ENCODE data around the gene MFAP4. TPM values are rescaled to one million over a fixed set of nuclear protein-coding genes. Genes with fewer than 3 reads are reported as not detected.

MFAP4 gene
- total RNA-seq, 4 donors from 2014 or later = 11.1 to 65.7 (median 30.6) TPM

DNA sequence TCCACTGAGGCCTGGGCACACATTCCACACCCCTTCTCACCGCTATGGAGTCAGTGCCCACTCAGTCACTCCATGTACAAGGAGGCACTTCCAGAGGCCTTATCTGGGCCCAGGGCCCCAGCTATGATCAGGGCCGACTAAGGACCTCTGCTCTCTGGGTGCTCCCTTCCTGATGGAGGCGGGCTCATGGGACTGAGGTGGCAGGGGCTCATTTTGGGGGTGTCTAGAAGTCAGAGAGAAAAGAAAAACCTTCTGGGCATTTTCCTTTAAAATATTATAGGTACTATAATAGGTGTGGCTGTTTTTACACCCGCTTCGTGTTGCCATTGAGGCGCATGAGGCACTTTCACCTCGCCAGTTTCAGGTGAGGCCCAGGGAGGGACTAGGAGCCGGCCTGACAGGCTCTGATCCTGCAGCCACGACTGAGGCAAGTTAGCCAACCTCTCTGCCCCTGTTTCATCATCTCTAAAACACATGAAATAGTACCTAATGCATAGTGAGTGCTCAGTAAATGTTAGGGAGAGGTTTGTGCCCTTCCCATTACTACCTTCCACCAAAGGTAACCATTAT lies 38.8 kb downstream of the MFAP4 start:
- WGBS, 2 donors = 62 to 65% methylated on average over 9 of the region's 9 CpGs
- intact Hi-C loops (cut with DNase I; ENCODE audit: low total_unique reads) = no loop called here
- peak in 1 of 2 donors; percentile 80 for DNase-seq (ENCODE audit: low spot score in 2 of 2)
- TF ChIP-seq CTCF (IDR thresholded peaks at IDR 0.05) (no peak), POLR2A (IDR thresholded peaks at IDR 0.05) (no peak)
- no peak overlapping the region for H3K4me3 ChIP-seq (ENCODE audit: low read depth, poor library complexity, severe bottlenecking)

GRCh38 chr17:19347323-19348080 lies 39.5 kb downstream of the MFAP4 start:
- 82 to 84% methylated on average over 13 of the region's 13 CpGs for WGBS, 2 donors
- intact Hi-C loops (cut with DNase I; ENCODE audit: low total_unique reads) = no loop called here
- no peak for TF ChIP-seq POLR2A (IDR thresholded peaks at IDR 0.05)
- TF ChIP-seq CTCF (IDR thresholded peaks at IDR 0.05) = no peak
- H3K4me3 ChIP-seq (ENCODE audit: low read depth, poor library complexity, severe bottlenecking) = no peak overlapping the region
- DNase-seq (ENCODE audit: low spot score in 2 of 2) = peak in 1 of 2 donors; percentile 80

- peak; percentile 68 to 92 for DNase-seq (ENCODE audit: low spot score in 2 of 2)
- TF ChIP-seq POLR2A (IDR thresholded peaks at IDR 0.05) = no peak
- TF ChIP-seq CTCF (IDR thresholded peaks at IDR 0.05) = no peak
- WGBS, 2 donors = 31 to 51% methylated on average over 17 to 19 of the region's 19 CpGs
- intact Hi-C loops (cut with DNase I; ENCODE audit: low total_unique reads) = no loop called here
- no peak overlapping the region for H3K4me3 ChIP-seq (ENCODE audit: low read depth, poor library complexity, severe bottlenecking)
Observed at GRCh38 chr17:19346351-19347255, 40.4 kb downstream of the MFAP4 start.

- DNase-seq (ENCODE audit: low spot score in 2 of 2) = no peak
- 80 to 82% methylated on average over 10 to 13 of the region's 13 CpGs for WGBS, 2 donors
- H3K4me3 ChIP-seq (ENCODE audit: low read depth, poor library complexity, severe bottlenecking) = no peak overlapping the region
- TF ChIP-seq CTCF (IDR thresholded peaks at IDR 0.05) = no peak
- no peak for TF ChIP-seq POLR2A (IDR thresholded peaks at IDR 0.05)
- intact Hi-C loops (cut with DNase I; ENCODE audit: low total_unique reads) = no loop called here
Observed at GRCh38 chr17:19345486-19346350, 41.3 kb downstream of the MFAP4 start.

- TF ChIP-seq POLR2A (IDR thresholded peaks at IDR 0.05) = no peak
- no peak for TF ChIP-seq CTCF (IDR thresholded peaks at IDR 0.05)
- no peak for DNase-seq (ENCODE audit: low spot score in 2 of 2)
- H3K4me3 ChIP-seq (ENCODE audit: low read depth, poor library complexity, severe bottlenecking) = no peak overlapping the region
- 91% methylated on average over 7 of the region's 7 CpGs for WGBS, 2 donors
- intact Hi-C loops (cut with DNase I; ENCODE audit: low total_unique reads) = no loop called here
Observed at GRCh38 chr17:19345067-19345460, 41.9 kb downstream of the MFAP4 start.

Data from lower leg skin (tissue), 4 donors.